ENCODE measurements around the gene IQCN.

Gene IQCN

GRCh38 chr19:18307271-18307681 lies 33.0 kb upstream of the IQCN start:
- Histone ChIP-seq H3K36me3 (peaks cover 64% of the 10 kb centered on the region), H3K27ac (no peak overlapping the region), H3K9me3 (ENCODE audit: severe bottlenecking) (no peaks in the 10 kb centered on the region), H3K27me3 (ENCODE audit: insufficient read depth, low read depth, severe bottlenecking) (no peaks in the 10 kb centered on the region), H3K4me3 (ENCODE audit: low read depth, low read length) (no peak overlapping the region)
- TF ChIP-seq CTCF (IDR thresholded peaks at IDR 0.05; ENCODE audit: low read depth, low read length) = no peak
- no peak for DNase-seq

DNA sequence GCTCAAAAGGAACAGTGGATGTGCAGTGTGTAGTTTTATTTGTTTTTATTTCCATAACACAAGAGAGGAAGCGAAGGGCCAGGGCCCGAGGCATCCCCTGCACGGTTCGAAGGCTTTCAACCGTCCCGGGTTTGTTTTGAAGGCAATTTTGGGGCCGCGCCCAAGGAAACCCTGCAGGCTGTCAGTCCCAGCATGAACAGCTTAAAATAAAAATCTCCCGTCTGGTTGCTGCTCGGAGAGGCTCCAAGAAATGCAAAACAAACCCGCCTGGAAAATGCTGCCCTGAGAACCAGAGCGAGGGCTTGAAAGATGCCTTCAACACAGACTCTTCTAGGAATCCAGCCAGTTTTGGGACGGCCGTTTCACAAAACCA lies 32.6 kb upstream of the IQCN start:
- Histone ChIP-seq H3K27me3 (ENCODE audit: insufficient read depth, low read depth, severe bottlenecking) (no peaks in the 10 kb centered on the region), H3K27ac (no peak overlapping the region), H3K36me3 (peaks cover 60% of the 10 kb centered on the region), H3K4me3 (ENCODE audit: low read depth, low read length) (no peak overlapping the region), H3K9me3 (ENCODE audit: severe bottlenecking) (no peaks in the 10 kb centered on the region)
- no peak for TF ChIP-seq CTCF (IDR thresholded peaks at IDR 0.05; ENCODE audit: low read depth, low read length)
- DNase-seq = no peak

DNA sequence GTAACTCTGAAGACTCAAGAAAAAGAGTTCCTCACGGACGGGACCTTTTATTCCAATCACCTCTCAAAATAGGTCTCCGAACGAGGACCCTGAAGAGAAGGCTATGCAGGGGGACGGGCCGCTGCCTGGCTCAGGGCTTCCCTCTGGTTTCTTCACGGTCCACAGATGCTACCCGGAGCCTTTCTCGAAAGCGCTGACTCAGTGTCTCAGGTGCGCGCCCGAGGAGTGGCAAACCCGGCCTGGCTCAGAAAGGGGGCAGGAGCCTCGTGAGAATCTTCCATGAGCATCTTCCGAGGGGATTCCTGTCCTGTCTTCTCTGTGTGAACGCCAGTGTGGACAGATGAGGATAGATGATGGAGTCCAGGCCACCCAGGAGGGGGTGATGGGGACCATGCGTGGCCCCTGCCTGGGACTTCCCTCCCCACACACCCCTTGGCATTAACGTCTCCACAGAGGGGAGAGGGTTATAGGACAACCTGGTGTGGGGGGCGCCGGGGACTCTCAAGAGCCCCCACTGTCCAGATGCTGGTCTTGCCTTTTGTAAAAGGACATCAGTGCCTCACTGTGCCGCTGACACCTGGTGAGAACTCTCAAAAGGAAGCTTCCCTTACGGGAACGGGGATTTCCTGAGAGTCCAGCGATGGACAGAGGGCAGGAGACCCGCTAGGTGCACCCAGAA lies 32.1 kb upstream of the IQCN start:
- no peak overlapping the region for H3K27ac ChIP-seq
- TF ChIP-seq CTCF (IDR thresholded peaks at IDR 0.05; ENCODE audit: low read depth, low read length) = no peak
- H3K9me3 ChIP-seq (ENCODE audit: severe bottlenecking) = no peaks in the 10 kb centered on the region
- peaks cover 55% of the 10 kb centered on the region for H3K36me3 ChIP-seq
- no peak for DNase-seq
- no peaks in the 10 kb centered on the region for H3K27me3 ChIP-seq (ENCODE audit: insufficient read depth, low read depth, severe bottlenecking)
- H3K4me3 ChIP-seq (ENCODE audit: low read depth, low read length) = no peak overlapping the region

DNA sequence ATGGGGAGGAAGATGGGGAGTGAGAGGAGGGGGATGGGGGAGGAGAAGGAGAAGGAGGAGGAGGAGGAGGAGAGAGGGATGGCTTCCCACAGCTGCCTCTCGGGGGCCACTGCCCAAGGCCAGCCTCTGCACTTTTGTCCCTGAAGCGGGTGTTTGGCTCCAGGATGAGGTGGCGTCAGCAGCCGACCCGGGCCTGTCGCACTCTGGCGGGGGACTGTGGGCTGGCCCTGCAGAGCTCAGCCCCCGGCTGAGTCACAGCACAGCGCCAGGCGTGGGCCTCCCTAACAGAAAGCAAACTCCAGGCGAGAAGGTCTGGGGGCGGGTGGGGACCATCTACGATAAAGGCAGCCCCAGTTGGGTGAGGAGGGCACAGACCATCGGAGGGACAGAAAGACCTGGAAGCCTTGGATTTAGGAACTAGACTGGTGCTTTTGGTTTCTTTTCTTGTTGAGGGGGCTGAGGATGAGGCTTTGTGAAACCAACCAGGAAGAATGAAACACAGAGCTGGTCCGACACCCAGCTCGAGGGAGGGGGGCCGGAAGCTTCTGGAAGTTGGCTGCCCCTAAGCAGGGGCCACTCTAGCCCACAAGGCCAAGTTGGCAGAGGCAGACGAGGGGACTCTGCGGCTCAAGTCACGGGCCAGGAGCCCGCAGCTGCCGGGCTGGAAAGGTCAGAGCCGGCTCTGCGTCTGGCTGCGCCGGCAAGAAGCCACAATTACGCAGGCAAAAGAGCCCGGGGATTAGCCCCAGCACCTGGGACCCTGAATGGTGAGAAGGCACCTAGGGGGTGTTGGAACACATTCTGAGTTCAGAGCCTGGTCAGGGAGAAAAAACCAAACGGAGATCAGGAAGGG lies 30.4 kb upstream of the IQCN start:
- TF ChIP-seq CTCF (IDR thresholded peaks at IDR 0.05; ENCODE audit: low read depth, low read length) = no peak

GRCh38 chr19:18304208-18304457 lies 29.9 kb upstream of the IQCN start:
- no peaks in the 10 kb centered on the region for H3K9me3 ChIP-seq (ENCODE audit: severe bottlenecking)
- peak overlapping the region; percentile 90 for H3K27ac ChIP-seq
- TF ChIP-seq CTCF (IDR thresholded peaks at IDR 0.05; ENCODE audit: low read depth, low read length) = no peak
- H3K4me3 ChIP-seq (ENCODE audit: low read depth, low read length) = peak overlapping the region; percentile 34; the same call in 1 of the 2 replicates
- H3K36me3 ChIP-seq = peaks cover 33% of the 10 kb centered on the region
- DNase-seq = peak; percentile 72
- H3K27me3 ChIP-seq (ENCODE audit: insufficient read depth, low read depth, severe bottlenecking) = no peaks in the 10 kb centered on the region

More for the DNA sequence above, 30.4 kb upstream of the IQCN start:
- Histone ChIP-seq H3K36me3 (peaks cover 38% of the 10 kb centered on the region), H3K27me3 (ENCODE audit: insufficient read depth, low read depth, severe bottlenecking) (no peaks in the 10 kb centered on the region), H3K9me3 (ENCODE audit: severe bottlenecking) (no peaks in the 10 kb centered on the region), H3K27ac (peak overlapping the region; percentile 90), H3K4me3 (ENCODE audit: low read depth, low read length) (peak overlapping the region; percentile 34)
- peak; percentile 68 for DNase-seq

Data from WERI-Rb-1 (cell line).